Activated naive CD4-positive, alpha-beta T cell treated with anti-CD3 and anti-CD28 coated beads for 36 hours (primary cell): ENCODE data around the gene B4GALNT3. TPM values are rescaled to one million over a fixed set of nuclear protein-coding genes. Genes with fewer than 3 reads are reported as not detected.

ENCODE experiments used
- CTCF ChIA-PET: fragments of 350-600 bp; sonication (Branson Sonifier 250); formaldehyde crosslinking; loops from one replicate; lab custom pipeline; 2021; ENCODE audit warnings: antibody characterized with exemption; lab: Charles Lee
- DNase-seq: peaks from one replicate; pipeline ENCODE4 v3.0.0-alpha.2; 2020
- H3K27ac Mint-ChIP-seq: one replicate; pipeline ENCODE4 v1.8.0; 2021; ENCODE audit warnings: mild to moderate bottlenecking, mixed read lengths
- H3K27me3 Mint-ChIP-seq: one replicate; pipeline ENCODE4 v1.8.0; 2021; ENCODE audit warnings: low read depth, mixed read lengths
- H3K36me3 Mint-ChIP-seq: one replicate; pipeline ENCODE4 v1.8.0; 2021; ENCODE audit warnings: low read depth, mixed read lengths
- H3K4me1 Mint-ChIP-seq: one replicate; pipeline ENCODE4 v1.8.0; 2021; ENCODE audit warnings: low read depth, mixed read lengths
- H3K4me3 Mint-ChIP-seq: one replicate; pipeline ENCODE4 v1.8.0; 2021; ENCODE audit warnings: mild to moderate bottlenecking, moderate library complexity, mixed read lengths
- H3K9me3 Mint-ChIP-seq: one replicate; pipeline ENCODE4 v1.8.0; 2021; ENCODE audit warnings: mixed read lengths
- intact Hi-C: fragments of 100-400 bp; cut with micrococcal nuclease; formaldehyde crosslinking; loops from one replicate; pipeline ENCODE4 v1.15.1; 2023
- total RNA-seq, 2 experiments: library from RNA; stranded (reverse); gene quantifications; one replicate each; pipeline ENCODE4 v1.2.3, GENCODE V29; 2021

B4GALNT3 gene
- total RNA-seq, 2 experiments from 2014 or later, result 1.1 to 1.2 TPM

- no peak for DNase-seq
- H3K9me3 Mint-ChIP-seq, result no peaks in the 10 kb centered on the region
- CTCF ChIA-PET, result interaction anchor here (1.0 to 2.4 kb wide), 5 partner anchors 10 to 113 kb away, joined by 3 to 8 read pairs (median 3); no protein-coding TSS in a partner anchor
- H3K4me3 Mint-ChIP-seq, result no peak overlapping the region
- H3K4me1 Mint-ChIP-seq, result peaks cover 76% of the 10 kb centered on the region
- H3K27ac Mint-ChIP-seq, result no peak overlapping the region
- no peaks in the 10 kb centered on the region for H3K27me3 Mint-ChIP-seq
- intact Hi-C loops, result no loop called here
- H3K36me3 Mint-ChIP-seq, result peaks cover 1% of the 10 kb centered on the region
Measured at GRCh38 chr12:565161-565560, 105.4 kb downstream of the B4GALNT3 start.

GRCh38 chr12:565589-566105, 105.9 kb downstream of the B4GALNT3 start:
- Mint-ChIP-seq H3K9me3 (no peaks in the 10 kb centered on the region), H3K4me1 (peaks cover 76% of the 10 kb centered on the region), H3K36me3 (peaks cover 1% of the 10 kb centered on the region), H3K27me3 (no peaks in the 10 kb centered on the region), H3K4me3 (no peak overlapping the region), H3K27ac (no peak overlapping the region)
- intact Hi-C loops, result no loop called here
- DNase-seq, result no peak
- CTCF ChIA-PET, result interaction anchor here (0.6 to 2.5 kb wide), 9 partner anchors 10 to 1017 kb away, joined by 3 to 10 read pairs (median 5); partner anchors contain the start of gene WNK1

GRCh38 chr12:568486-568885, 108.7 kb downstream of the B4GALNT3 start:
- no peak overlapping the region for H3K4me3 Mint-ChIP-seq
- H3K27me3 Mint-ChIP-seq, result no peaks in the 10 kb centered on the region
- intact Hi-C loops, result loop anchor here (2.0 kb wide), 1 partner anchor 182 kb away; no protein-coding TSS in a partner anchor
- no peak for DNase-seq
- H3K36me3 Mint-ChIP-seq, result peaks cover 3% of the 10 kb centered on the region
- H3K4me1 Mint-ChIP-seq, result peaks cover 70% of the 10 kb centered on the region
- CTCF ChIA-PET, result interaction anchor here (1.0 to 4.3 kb wide), 5 partner anchors 183 to 549 kb away, joined by 3 to 36 read pairs (median 10); partner anchors contain the start of gene WNK1
- no peak overlapping the region for H3K27ac Mint-ChIP-seq
- H3K9me3 Mint-ChIP-seq, result no peaks in the 10 kb centered on the region

- peaks cover 63% of the 10 kb centered on the region for H3K4me1 Mint-ChIP-seq
- intact Hi-C loops, result loop anchor here (1.0 to 2.0 kb wide), 3 partner anchors 182 to 380 kb away; partner anchors contain the start of gene RAD52
- no peaks in the 10 kb centered on the region for H3K27me3 Mint-ChIP-seq
- H3K36me3 Mint-ChIP-seq, result peaks cover 3% of the 10 kb centered on the region
- H3K27ac Mint-ChIP-seq, result no peak overlapping the region
- CTCF ChIA-PET, result interaction anchor here (0.6 to 4.3 kb wide), 15 partner anchors 9 to 549 kb away, joined by 3 to 36 read pairs (median 4); partner anchors contain the start of genes ERC1, NINJ2 and WNK1
- H3K4me3 Mint-ChIP-seq, result peak overlapping the region; percentile 80
- no peaks in the 10 kb centered on the region for H3K9me3 Mint-ChIP-seq
- no peak for DNase-seq
Measured at GRCh38 chr12:569091-569676, 109.4 kb downstream of the B4GALNT3 start.

- DNase-seq, result peak; percentile 91
- Mint-ChIP-seq H3K9me3 (peaks cover 3% of the 10 kb centered on the region), H3K27me3 (no peaks in the 10 kb centered on the region), H3K27ac (no peak overlapping the region), H3K36me3 (peaks cover 3% of the 10 kb centered on the region), H3K4me3 (peak overlapping the region; percentile 80), H3K4me1 (peaks cover 58% of the 10 kb centered on the region)
- CTCF ChIA-PET, result interaction anchor here (0.6 to 4.3 kb wide), 13 partner anchors 9 to 421 kb away, joined by 3 to 36 read pairs (median 4); partner anchors contain the start of genes ERC1, NINJ2 and WNK1
- intact Hi-C loops, result loop anchor here (1.0 to 5.0 kb wide), 5 partner anchors 181 to 1022 kb away; partner anchors contain the start of genes FBXL14 and RAD52
Measured at GRCh38 chr12:569803-570434, 110.2 kb downstream of the B4GALNT3 start.

- peaks cover 3% of the 10 kb centered on the region for H3K36me3 Mint-ChIP-seq
- peaks cover 58% of the 10 kb centered on the region for H3K4me1 Mint-ChIP-seq
- intact Hi-C loops, result loop anchor here (5.0 kb wide), 2 partner anchors 527 to 1022 kb away; partner anchors contain the start of gene FBXL14
- H3K27ac Mint-ChIP-seq, result no peak overlapping the region
- H3K4me3 Mint-ChIP-seq, result peak overlapping the region; percentile 80
- CTCF ChIA-PET, result interaction anchor here (1.1 to 4.3 kb wide), 8 partner anchors 8 to 381 kb away, joined by 3 to 36 read pairs (median 4); partner anchors contain the start of gene WNK1
- peaks cover 3% of the 10 kb centered on the region for H3K9me3 Mint-ChIP-seq
- DNase-seq, result no peak
- no peaks in the 10 kb centered on the region for H3K27me3 Mint-ChIP-seq
Measured at GRCh38 chr12:570435-570920, 110.7 kb downstream of the B4GALNT3 start.

- Mint-ChIP-seq H3K27me3 (no peaks in the 10 kb centered on the region), H3K4me3 (no peak overlapping the region), H3K27ac (no peak overlapping the region), H3K9me3 (peaks cover 3% of the 10 kb centered on the region), H3K4me1 (peaks cover 57% of the 10 kb centered on the region), H3K36me3 (peaks cover 3% of the 10 kb centered on the region)
- intact Hi-C loops, result loop anchor here (5.0 kb wide), 2 partner anchors 526 to 1021 kb away; partner anchors contain the start of gene FBXL14
- no peak for DNase-seq
- CTCF ChIA-PET, result interaction anchor here (1.3 to 4.3 kb wide), 3 partner anchors 95 to 244 kb away, joined by 4 to 36 read pairs (median 16); partner anchors contain the start of gene WNK1
Measured at GRCh38 chr12:570921-571794, 111.4 kb downstream of the B4GALNT3 start.

- H3K27me3 Mint-ChIP-seq, result no peaks in the 10 kb centered on the region
- intact Hi-C loops, result loop anchor here (5.0 kb wide), 2 partner anchors 525 to 1020 kb away; partner anchors contain the start of gene FBXL14
- no peak overlapping the region for H3K4me3 Mint-ChIP-seq
- CTCF ChIA-PET, result interaction anchor here (0.7 to 4.3 kb wide), 3 partner anchors 94 to 243 kb away, joined by 3 to 36 read pairs (median 4); no protein-coding TSS in a partner anchor
- no peak for DNase-seq
- H3K9me3 Mint-ChIP-seq, result peaks cover 3% of the 10 kb centered on the region
- H3K4me1 Mint-ChIP-seq, result peaks cover 53% of the 10 kb centered on the region
- no peak overlapping the region for H3K27ac Mint-ChIP-seq
- H3K36me3 Mint-ChIP-seq, result peaks cover 3% of the 10 kb centered on the region
Measured at GRCh38 chr12:571795-572531, 112.2 kb downstream of the B4GALNT3 start.

GRCh38 chr12:572532-572899, 112.8 kb downstream of the B4GALNT3 start:
- H3K4me3 Mint-ChIP-seq, result no peak overlapping the region
- H3K4me1 Mint-ChIP-seq, result peaks cover 47% of the 10 kb centered on the region
- DNase-seq, result peak; percentile 48
- no peaks in the 10 kb centered on the region for H3K27me3 Mint-ChIP-seq
- H3K9me3 Mint-ChIP-seq, result peaks cover 3% of the 10 kb centered on the region
- H3K36me3 Mint-ChIP-seq, result peaks cover 3% of the 10 kb centered on the region
- no peak overlapping the region for H3K27ac Mint-ChIP-seq
- CTCF ChIA-PET, result interaction anchor here (0.7 to 4.3 kb wide), 3 partner anchors 64 to 242 kb away, joined by 3 to 36 read pairs (median 3); no protein-coding TSS in a partner anchor
- intact Hi-C loops, result loop anchor here (5.0 kb wide), 2 partner anchors 525 to 1020 kb away; partner anchors contain the start of gene FBXL14

GRCh38 chr12:573232-573631, 113.5 kb downstream of the B4GALNT3 start:
- intact Hi-C loops, result loop anchor here (5.0 kb wide), 2 partner anchors 524 to 1019 kb away; partner anchors contain the start of gene FBXL14

More at GRCh38 chr12:573232-573631, 113.5 kb downstream of the B4GALNT3 start:
- CTCF ChIA-PET, result interaction anchor here (0.7 kb wide), 1 partner anchor 63 kb away, joined by 3 read pairs; no protein-coding TSS in a partner anchor
- H3K4me3 Mint-ChIP-seq, result no peak overlapping the region
- H3K9me3 Mint-ChIP-seq, result peaks cover 3% of the 10 kb centered on the region
- H3K27me3 Mint-ChIP-seq, result no peaks in the 10 kb centered on the region
- peaks cover 3% of the 10 kb centered on the region for H3K36me3 Mint-ChIP-seq
- H3K4me1 Mint-ChIP-seq, result peaks cover 45% of the 10 kb centered on the region
- no peak for DNase-seq
- H3K27ac Mint-ChIP-seq, result no peak overlapping the region
